Skeletal muscle cell (primary cell): ENCODE data around the gene SRSF1.
"Not testable (repeated sequence)": the region's sequence is repeated elsewhere in the genome, so short reads cannot be mapped to it uniquely, and the experiment has no call there.

ENCODE experiments used
- DNase-seq: peaks from one replicate; pipeline ENCODE4 v3.0.0-alpha.2; 2010; ENCODE audit warnings: low read depth
- H3K4me3 ChIP-seq: 2 replicates; pipeline ENCODE4 v1.5.1; 2011; ENCODE audit warnings: low read depth, mild to moderate bottlenecking, control low read depth, low read length, moderate library complexity

SRSF1 gene

GRCh38 chr17:57994436-57994835, 12.6 kb downstream of the SRSF1 start:
- DNase-seq, result no peak
- H3K4me3 ChIP-seq, result no peak overlapping the region

GRCh38 chr17:57993471-57994365, 13.3 kb downstream of the SRSF1 start:
- DNase-seq, result no peak
- H3K4me3 ChIP-seq, result no peak overlapping the region

GRCh38 chr17:57991537-57991936, 15.5 kb downstream of the SRSF1 start:
- no peak for DNase-seq

GRCh38 chr17:57990037-57990436, 17.0 kb downstream of the SRSF1 start:
- H3K4me3 ChIP-seq, result no peak overlapping the region
- no peak for DNase-seq

More at GRCh38 chr17:57991537-57991936, 15.5 kb downstream of the SRSF1 start:
- H3K4me3 ChIP-seq, result no peak overlapping the region

DNA sequence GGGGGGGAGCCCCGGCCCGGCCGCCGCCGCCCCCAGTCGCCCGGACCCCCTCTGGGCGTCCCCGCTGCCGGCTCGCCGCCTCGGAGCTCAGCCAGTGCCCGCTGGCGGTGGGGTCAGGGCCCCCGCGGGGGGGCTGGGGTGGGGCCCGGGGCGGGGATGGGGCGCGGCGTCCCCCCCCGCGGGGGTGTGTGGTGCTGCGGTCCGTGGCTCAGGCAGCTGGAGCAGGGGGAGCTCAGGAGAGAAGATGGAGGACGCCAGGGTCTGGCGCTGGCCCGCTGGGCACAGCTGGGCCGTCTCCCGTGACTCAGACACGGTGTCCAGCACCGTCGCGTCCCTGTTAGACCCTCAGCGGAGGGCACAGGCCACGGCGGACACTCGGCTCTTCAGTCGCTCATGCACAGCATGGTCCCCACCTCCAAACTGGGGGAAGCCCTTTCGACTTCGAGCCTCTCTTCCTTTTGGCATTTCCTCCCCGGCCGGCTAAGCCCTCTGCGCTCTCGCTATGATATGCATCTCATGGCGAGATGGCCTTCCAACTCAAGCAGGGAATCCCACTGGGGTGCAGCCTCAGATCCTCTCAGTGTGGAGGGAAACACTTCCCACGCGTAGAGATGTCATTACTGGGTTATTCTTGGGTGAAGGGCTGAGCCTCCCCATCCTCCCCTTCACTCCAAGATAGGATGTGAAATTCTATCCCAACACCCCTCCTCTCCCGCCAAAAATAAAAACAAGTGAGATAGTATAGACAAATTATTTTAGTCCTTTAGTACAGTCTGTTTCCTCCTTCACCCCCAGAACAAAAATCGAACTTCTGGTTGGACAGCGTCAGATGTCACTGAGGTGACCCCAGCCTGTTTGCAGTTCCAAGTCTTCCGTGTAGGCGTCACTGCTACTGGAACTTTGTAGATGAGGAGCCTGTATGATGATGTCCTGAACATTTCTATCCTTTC, 18.5 kb downstream of the SRSF1 start:
- DNase-seq, result no peak
- peak overlapping the region; percentile 77 for H3K4me3 ChIP-seq

DNA sequence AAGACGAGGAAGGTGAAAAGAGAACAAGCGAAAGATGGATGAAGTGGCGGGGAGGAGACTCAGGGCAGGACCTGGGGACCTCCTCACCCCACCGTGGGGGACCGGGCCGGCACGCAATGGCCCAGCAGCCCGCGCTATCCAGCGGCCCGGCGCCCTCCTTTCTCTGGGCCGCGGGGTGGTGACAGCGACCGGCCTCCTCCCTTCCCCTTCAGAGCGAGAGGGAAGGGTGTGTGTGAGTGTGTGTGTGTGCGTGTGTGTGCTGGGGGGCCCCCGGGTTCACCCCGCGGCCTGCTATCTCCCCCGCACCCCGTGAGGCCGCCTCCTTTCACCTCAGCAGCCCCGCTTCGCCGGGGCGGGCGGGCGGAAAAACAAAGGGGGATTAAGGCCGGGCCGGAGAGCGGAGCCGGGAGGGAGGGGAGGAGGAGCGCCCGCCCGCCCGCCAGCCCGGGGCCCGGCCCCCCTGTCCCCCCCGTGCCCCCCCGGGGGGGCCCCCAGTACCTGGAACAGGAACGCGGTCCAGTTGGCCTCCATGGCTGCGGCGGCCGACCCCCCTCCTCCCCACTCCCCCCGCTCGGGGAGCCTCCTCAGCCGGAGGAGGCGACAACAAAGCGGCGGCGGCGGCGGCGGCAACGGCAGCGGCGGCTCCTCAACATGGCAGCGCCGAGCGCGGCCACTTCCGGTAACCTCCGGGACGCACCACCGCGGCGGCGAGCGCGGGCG, 19.3 kb downstream of the SRSF1 start, which contains the start of gene VEZF1:
VEZF1 (minus strand) TSS at position 674 of the 720 bp plus-strand sequence; CDS start at position 531, 143 bp downstream.
- DNase-seq, result no peak
- H3K4me3 ChIP-seq, result peak within 1 kb of the TSS; percentile 77

- H3K4me3 ChIP-seq, result peak overlapping the region; percentile 77
- no peak for DNase-seq
These were observed 20.0 kb downstream of the SRSF1 start for GRCh38 chr17:57986841-57987580.

DNA sequence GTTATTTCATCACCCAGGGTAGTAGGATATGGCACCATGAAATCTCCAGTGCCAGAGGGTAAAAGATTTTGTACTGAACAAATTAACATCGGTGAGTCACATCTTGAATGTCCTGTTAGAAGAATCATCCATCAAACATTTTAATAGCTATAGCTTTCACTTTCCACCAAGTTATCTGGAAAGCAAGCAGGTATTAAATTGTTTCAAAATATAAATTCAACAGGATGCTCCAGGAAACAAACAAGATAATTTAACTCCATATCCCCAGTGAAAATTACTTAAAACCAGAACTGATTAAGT, 21.4 kb downstream of the SRSF1 start:
- H3K4me3 ChIP-seq, result peak overlapping the region; percentile 26
- DNase-seq, result no peak

GRCh38 chr17:57984936-57985674, 21.9 kb downstream of the SRSF1 start:
- H3K4me3 ChIP-seq, result peak overlapping the region; percentile 26
- DNase-seq, result no peak

DNA sequence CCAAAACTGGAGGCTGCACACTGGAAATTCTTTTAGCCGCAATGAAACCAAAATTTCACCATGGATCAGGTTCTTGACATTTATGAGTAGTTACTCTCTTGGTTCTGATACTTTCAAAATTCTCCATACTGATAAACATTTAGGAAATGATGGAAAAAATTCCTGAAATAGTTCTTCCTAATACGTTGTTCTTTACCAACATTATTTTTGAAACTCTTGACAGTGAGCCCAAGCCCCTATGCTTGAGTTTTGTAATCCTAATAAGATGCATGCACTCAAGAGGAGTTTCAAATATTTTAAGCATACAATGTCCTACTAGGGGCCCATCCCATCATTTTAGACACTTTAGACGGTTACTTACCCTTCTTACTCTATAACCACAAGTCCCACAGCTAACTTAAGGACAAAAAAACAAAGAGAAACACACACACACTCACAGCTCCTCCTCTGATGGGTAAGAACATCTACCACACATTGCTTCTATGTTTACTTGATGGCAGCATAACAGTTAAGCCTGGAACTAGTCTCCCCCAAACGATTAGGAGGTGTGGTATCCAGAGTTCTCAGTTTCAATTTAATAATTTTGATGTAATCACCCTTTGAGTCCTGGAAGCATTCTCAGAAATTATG, 22.7 kb downstream of the SRSF1 start:
- no peak for DNase-seq
- no peak overlapping the region for H3K4me3 ChIP-seq

DNA sequence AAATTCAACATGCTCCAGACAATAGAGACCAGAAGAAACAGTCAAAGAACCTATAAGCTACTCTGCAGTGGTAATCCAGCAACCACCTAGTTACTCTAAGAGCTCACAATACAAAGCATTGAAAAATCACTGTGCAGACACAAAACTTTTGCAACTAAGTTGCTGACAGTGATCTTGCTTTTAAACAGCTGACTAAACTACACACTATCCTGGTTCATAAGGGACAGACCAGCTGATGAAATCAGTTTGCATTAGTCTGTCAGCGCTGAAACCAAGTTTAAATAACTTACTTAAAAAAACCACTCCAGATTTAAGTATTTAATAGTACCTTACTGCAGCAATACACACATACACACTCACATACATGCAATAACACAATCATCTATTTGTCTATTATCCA, 23.6 kb downstream of the SRSF1 start:
- H3K4me3 ChIP-seq, result no peak overlapping the region
- DNase-seq, result no peak

DNA sequence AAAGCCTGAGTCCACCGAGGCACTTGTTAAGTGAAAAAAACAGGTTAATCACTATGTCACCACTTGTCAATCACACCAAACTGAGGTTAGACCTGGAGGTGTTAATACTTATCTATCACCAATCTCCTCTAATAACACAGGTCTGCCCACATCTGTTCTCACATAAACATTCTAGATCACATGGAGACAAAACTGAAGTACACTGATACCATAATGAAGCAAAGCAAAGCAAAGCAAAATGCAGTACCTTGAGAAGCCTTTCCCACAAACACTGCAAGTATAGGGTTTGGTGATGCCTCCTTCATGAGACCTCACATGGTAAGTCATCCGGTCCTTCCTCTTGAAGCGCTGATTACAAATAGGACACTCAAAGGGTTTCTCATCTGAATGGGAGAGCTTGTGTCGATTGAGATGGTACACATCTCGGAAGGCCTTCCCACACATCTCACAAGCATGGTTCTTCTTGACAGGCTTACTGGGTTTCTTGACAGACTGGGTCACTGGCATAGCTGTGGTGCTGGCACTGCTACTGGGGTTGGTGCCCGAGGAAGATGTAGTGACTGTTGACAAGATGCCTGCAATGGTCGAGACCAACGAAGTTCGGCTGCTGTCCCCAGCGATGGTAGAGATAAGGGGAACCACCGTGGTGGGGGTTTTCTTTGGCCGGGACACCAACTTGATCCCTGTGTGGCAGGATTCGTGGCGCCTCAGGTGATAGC, 24.4 kb downstream of the SRSF1 start:
- no peak for DNase-seq
- no peak overlapping the region for H3K4me3 ChIP-seq

DNA sequence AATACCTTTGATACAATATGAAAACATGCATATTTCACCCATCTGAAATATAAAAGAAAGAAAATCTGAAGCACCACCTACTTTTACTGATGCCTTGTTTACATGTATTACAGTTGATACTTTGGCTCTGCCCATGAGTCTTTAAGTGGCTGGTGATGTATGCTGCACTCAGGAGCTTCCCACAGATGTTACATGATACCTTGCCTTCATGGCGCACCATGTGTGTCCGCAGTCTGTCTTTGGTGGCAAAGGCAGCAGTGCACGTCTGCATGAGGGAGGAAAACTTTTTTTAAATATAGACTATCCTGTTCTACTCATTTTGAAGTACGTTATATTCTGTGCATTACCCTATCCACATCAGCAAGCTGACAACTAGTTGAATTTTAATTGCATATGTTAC, 26.5 kb downstream of the SRSF1 start:
- no peak overlapping the region for H3K4me3 ChIP-seq
- DNase-seq, result no peak

GRCh38 chr17:57979076-57979475, 28.0 kb downstream of the SRSF1 start:
- DNase-seq, result no peak
- H3K4me3 ChIP-seq, result no peak overlapping the region

DNA sequence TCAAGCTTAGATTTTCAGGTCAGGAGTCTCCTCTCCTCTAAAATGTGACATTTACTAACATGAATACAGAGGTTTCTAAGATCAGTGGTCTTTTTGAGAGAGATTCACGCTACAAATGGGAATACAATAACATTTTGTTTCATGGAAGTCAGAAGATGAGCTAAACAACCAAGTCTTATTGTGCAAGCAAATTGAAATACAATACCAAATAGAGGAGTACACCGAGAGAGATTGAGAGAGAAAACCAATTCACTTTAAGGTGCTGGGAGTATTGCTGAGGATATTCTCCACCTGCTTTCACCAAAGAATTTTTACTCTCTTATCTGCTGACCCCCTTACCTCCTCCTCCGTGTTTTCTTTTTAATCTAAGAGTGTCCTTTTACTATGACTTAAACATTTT, 30.5 kb downstream of the SRSF1 start:
- DNase-seq, result no peak
- no peak overlapping the region for H3K4me3 ChIP-seq

- H3K4me3 ChIP-seq, result no peak overlapping the region
- peak; percentile 65 for DNase-seq
These were observed 32.0 kb downstream of the SRSF1 start for GRCh38 chr17:57975044-57975443.

GRCh38 chr17:57974053-57974824, 32.8 kb downstream of the SRSF1 start:
- DNase-seq, H3K4me3 ChIP-seq: not testable (repeated sequence)
